ACHN (cell line): ENCODE data around the gene LRRC75B.

Source experiments
- DNase-seq: peaks from one replicate; pipeline ENCODE4 v3.0.0-alpha.2; 2015
- in situ Hi-C: cut with HindIII; loops from 2 replicates; pipeline ENCODE4 v1.10.0; 2017; ENCODE audit warnings: low sequenced_read_pairs, low pct_ligation_motif_present, low pct_unique_long_range_greater_than_20kb

LRRC75B gene

GRCh38 chr22:24589518-24590030 is 3.3 kb downstream of the LRRC75B start:
- in situ Hi-C loops: no loop called here
- no peak for DNase-seq

GRCh38 chr22:24588757-24589481 is 4.0 kb downstream of the LRRC75B start:
- DNase-seq: no peak
- in situ Hi-C loops: no loop called here

DNA sequence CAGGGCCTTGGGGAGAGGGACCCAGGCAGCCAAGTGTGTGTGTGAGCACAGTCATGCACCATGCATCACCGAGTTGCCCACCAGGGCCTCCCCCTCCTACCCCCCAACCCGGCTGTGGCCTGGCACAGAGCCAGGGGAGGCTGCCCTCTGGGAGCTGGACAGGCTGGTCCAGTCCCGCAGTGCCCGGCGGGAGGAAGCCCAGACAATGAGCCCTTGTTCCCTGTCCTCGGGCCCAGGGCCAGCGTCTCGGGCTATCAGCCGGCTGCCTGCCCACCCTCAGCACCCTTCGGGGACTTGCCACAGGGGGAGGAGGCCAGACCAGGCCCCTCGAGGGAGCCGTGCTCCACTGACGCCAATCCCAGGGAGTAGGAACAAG is 4.5 kb downstream of the LRRC75B start:
- in situ Hi-C loops: no loop called here
- DNase-seq: no peak

GRCh38 chr22:24587948-24588347 is 4.9 kb downstream of the LRRC75B start:
- DNase-seq: no peak
- in situ Hi-C loops: no loop called here

GRCh38 chr22:24587251-24587650 is 5.6 kb downstream of the LRRC75B start:
- in situ Hi-C loops: no loop called here
- no peak for DNase-seq

GRCh38 chr22:24585927-24586546 is 6.8 kb downstream of the LRRC75B start:
- no peak for DNase-seq
- in situ Hi-C loops: no loop called here

GRCh38 chr22:24585461-24585860 is 7.4 kb downstream of the LRRC75B start:
- in situ Hi-C loops: no loop called here
- DNase-seq: no peak

GRCh38 chr22:24584871-24585411 is 7.9 kb downstream of the LRRC75B start:
- in situ Hi-C loops: no loop called here
- DNase-seq: no peak

DNA sequence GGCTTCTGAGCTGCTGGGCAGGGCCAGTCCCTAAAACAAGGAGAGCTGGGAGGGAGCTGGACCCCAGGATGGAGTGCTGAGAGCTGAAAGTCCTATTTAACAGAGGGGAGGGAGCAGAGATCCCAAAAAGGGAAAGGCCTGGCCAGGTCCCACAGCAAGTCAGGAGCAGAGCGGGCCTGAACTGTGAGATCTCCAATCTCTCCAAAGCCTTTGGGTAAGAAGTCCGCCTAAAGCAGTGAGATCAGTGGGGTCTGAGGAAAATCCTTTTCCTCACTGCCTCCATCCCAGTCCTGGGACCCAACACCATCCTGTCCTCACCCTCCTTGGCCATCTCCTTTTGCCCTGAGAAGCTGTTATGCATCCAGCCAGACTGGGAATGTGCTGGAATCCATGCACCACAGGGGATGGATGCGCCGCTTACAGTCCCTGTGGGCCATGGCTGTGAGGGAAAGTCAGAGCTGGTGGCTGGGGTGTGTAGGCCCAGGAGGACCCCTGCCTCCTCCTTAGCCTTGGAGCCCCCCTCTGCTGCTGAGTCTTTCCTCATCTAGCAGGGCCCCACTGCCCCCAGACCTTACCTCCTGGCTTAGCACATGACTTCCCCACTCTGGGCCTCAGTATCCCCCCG is 8.6 kb downstream of the LRRC75B start:
- in situ Hi-C loops: no loop called here
- DNase-seq: no peak

DNA sequence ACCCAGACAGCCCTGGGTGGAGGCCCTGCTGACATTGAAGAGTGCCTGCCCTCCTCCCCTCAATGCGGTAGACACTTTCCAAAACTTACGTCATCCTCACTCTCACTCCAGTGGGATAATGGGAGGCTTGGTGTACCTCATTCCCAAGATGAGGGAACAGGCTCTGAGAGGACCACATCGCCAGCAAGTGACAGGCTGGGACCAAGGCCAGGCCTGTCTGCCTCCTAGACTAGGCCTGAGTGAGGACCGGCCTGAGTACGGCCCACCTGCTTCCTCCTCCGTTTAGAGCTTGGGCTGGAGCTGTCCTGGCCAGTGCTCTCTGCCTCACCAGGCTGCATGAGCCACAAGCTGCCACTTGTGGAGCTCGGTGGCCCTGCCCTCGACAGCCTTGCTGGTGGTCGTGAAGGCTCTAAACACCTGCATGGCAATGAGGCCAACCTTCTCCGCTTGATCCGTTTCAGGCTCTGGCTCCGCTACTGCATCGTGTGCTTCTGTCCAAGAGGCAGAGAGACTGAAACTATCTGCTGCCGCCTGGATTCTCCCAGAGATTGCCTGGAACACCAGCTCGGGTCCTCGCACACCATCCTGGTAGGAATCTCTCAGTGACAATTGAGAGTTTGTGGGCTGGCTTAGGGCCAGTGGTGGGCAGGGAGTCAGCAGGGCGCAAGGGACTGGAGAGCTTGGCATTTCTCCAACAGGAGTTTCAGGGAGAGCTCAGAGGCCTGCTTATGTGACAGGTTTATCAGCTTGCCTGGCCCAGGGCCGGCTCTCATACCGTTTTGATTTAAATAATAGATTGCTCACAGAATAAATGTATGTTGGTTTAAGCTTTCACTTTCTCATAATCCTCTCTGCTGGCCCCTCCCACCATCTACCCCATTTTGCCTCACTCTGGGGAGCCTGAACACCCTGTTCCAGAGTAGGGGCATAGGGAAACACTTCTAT is 9.4 kb downstream of the LRRC75B start:
- DNase-seq: no peak
- in situ Hi-C loops: no loop called here

DNA sequence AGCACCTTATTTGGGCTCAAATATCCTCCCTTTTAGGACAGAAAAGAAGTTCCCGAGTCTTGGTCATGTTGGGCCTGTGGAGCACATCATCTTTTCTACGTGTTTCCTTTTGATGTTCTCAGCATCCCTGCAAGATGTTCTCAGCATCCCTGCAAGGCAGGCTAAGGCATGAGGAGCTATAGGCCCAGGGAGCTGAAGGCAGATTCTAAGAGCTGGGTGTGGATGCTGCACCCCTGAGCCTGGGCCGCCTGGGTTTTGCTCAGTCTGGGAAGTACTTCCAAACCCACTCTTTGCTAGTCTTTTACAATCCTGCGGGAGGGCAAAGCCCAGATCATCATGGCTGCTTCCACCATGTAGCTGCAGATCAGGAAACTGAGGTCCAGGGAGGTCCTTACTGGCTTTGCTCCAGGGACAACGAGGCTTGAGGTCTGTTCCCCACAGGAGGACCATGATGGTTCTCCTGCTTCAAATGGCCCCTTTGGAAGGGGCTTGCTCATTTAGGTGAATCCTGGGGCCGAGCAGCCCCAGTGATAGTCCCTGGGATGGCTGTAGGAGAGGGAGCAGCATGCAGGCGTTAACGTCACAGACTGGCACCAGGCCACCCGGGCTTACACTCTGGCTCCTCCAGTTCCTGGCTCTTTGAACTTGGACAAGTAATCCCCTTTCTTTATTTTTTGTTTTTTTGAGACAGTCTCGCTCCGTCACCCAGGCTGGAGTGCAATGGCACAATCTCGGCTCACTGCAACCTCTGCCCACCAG is 10.6 kb downstream of the LRRC75B start:
- in situ Hi-C loops: no loop called here
- DNase-seq: no peak

DNA sequence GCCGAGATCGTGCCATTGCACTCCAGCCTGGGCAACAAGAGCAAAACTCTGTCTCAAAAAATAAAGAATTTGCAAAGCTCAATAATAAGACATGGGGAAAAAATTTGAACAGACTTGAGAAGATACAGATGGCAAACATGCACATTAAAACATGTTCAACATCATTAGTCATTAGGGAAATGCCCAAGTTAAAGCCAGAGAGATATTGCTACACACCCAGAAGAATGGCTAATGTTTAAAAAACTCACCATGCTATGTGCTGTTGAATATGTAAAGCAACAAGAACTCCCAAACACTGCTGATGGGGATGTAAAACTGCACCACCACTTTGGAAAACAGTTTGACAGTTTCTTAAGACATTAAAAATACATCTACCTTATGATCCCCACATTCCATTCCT is 12.6 kb downstream of the LRRC75B start:
- DNase-seq: no peak
- in situ Hi-C loops: no loop called here

- in situ Hi-C loops: no loop called here
- no peak for DNase-seq
These were observed 13.6 kb downstream of the LRRC75B start for GRCh38 chr22:24579258-24579601.

DNA sequence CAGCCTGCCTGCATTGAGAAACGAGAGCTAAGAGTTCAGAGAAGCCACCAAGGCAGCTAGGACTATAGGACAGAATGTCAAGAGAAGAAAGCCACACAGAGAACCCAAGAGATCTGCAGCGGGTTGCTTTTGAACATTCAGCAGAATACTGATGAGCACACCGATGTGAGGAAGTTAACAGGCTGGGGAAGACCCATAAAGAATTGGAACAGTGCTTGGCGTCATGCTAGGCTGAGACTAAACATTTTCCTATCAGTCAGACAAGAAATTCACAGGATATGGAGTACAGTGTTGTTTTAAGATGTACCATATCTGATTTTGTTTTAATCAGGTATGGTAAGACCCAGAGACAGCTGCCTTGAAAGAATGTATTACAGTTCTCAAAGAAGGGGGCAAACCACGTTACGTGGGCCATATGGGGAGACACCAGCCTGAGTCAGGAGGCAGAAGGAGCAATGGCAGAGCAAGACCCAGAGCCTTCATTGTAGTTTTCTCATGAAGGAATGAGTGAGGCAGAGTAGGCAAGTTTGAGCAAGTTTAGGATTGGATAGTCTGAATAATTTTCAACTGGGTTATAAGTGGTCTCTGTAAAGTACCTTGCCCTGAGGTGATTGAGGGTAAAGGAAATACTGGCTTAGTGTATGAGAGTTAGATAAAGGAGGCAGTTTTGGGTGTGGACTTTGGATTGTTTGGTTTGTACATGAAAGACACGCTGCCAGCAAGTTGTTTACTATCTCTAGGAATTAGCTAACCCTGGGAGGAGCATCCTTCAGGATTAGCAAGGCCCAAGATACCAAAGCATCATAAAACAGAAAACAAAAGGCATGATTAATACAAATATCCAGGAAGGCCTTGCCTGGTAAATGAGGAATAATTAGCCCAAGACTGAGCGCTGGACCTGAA is 14.3 kb downstream of the LRRC75B start:
- no peak for DNase-seq
- in situ Hi-C loops: no loop called here

GRCh38 chr22:24576778-24577177 is 16.1 kb downstream of the LRRC75B start:
- DNase-seq: no peak
- in situ Hi-C loops: no loop called here

GRCh38 chr22:24571266-24571665 is 21.6 kb downstream of the LRRC75B start:
- no peak for DNase-seq
- in situ Hi-C loops: no loop called here

DNA sequence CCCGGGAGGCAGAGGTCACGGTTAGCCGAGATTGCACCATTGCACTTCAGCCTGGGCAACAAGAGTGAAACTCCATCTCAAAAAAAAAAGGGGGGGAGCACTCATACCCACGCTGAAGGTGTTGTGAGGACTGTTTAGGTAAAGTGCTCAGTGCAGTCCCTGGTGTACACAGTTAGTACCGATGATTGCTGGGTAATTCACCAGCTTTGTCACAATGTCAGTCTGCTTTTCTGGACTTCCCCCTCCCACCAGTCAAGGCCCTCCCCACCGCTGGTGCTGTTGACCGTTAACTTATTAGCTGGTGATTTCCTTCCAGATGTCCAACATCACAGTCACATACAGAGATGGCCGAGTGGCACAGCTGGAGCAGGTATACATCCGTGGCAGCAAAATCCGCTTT is 25.2 kb downstream of the LRRC75B start:
- DNase-seq: no peak
- in situ Hi-C loops: no loop called here
